KMS-11 (cell line): ENCODE results near the gene BATF.

Experiments used
- H2AFZ ChIP-seq: fragments of 200-600 bp; sonication (generic); 2 replicates; pipeline ENCODE4 v1.6.1; 2016; ENCODE audit warnings: antibody characterized with exemption, mixed run types, low read depth
- H3K27ac ChIP-seq: fragments of 200-600 bp; sonication (generic); 2 replicates; pipeline ENCODE4 v1.6.1; 2016; ENCODE audit warnings: mild to moderate bottlenecking, mixed run types
- H3K27me3 ChIP-seq: fragments of 200-600 bp; sonication (generic); 2 replicates; pipeline ENCODE4 v1.6.1; 2017; ENCODE audit warnings: mild to moderate bottlenecking, low read depth, mixed run types, moderate library complexity; ENCODE audit not compliant: insufficient read depth
- H3K36me3 ChIP-seq: fragments of 200-600 bp; sonication (generic); 2 replicates; pipeline ENCODE4 v1.6.1; 2017; ENCODE audit warnings: mild to moderate bottlenecking, mixed run types; ENCODE audit not compliant: insufficient read depth
- H3K4me1 ChIP-seq: fragments of 200-600 bp; sonication (generic); 2 replicates; pipeline ENCODE4 v1.6.1; 2016; ENCODE audit warnings: mild to moderate bottlenecking, low read depth, mixed run types; ENCODE audit not compliant: poor library complexity, severe bottlenecking
- H3K4me2 ChIP-seq: fragments of 200-600 bp; sonication (generic); 2 replicates; pipeline ENCODE4 v1.7.0; 2016; ENCODE audit warnings: mild to moderate bottlenecking, mixed run types
- H3K4me3 ChIP-seq: fragments of 200-600 bp; sonication (generic); IDR thresholded peaks from 2 replicates; pipeline ENCODE4 v1.6.1; 2017; ENCODE audit warnings: low read depth, low read length, mixed read lengths; ENCODE audit not compliant: insufficient read depth
- H3K79me2 ChIP-seq: fragments of 200-600 bp; sonication (generic); 2 replicates; pipeline ENCODE4 v1.6.1; 2016; ENCODE audit warnings: low read depth, mixed run types; ENCODE audit not compliant: insufficient read depth
- H3K9ac ChIP-seq: fragments of 200-600 bp; sonication (generic); 2 replicates; pipeline ENCODE4 v1.6.1; 2016; ENCODE audit warnings: mild to moderate bottlenecking, mixed run types
- H4K20me1 ChIP-seq: fragments of 200-600 bp; sonication (generic); 2 replicates; pipeline ENCODE4 v1.6.1; 2016; ENCODE audit warnings: mild to moderate bottlenecking, mixed run types; ENCODE audit not compliant: insufficient read depth
- TF ChIP-seq, protein P1 (sequence below): fragments of 200-600 bp; sonication (generic); conservative IDR thresholded peaks from 2 replicates; pipeline ENCODE4 v1.6.1; 2017; ENCODE audit warnings: low read depth, mild to moderate bottlenecking, antibody characterized with exemption, low read length, moderate library complexity, mixed read lengths

BATF gene

DNA sequence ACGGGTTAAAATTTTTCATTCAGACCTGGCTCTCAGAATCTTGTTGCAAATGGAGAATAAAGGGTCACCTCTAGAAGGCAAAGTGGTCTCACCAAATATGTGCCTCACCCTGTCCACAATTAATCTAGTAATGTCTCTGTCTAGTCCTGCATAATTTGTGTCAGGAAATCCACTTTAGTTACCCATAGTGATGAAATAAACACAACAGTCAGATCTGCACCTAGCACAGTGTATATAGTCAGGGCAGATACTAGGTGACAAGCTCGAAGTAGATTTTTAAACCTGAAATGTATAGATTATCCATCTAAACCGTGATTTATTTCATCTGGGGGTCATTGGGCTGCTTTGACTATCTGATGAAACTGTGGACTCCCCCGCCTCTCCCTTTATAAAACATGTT, 40.2 kb downstream of the BATF start:
- H3K27ac ChIP-seq, result no peak overlapping the region
- no peak overlapping the region for H2AFZ ChIP-seq
- no peaks in the 10 kb centered on the region for H3K36me3 ChIP-seq
- peaks cover 25% of the 10 kb centered on the region for H3K4me1 ChIP-seq
- no peak overlapping the region for H3K4me2 ChIP-seq
- no peak overlapping the region for H3K4me3 ChIP-seq
- TF ChIP-seq, protein P1, sequence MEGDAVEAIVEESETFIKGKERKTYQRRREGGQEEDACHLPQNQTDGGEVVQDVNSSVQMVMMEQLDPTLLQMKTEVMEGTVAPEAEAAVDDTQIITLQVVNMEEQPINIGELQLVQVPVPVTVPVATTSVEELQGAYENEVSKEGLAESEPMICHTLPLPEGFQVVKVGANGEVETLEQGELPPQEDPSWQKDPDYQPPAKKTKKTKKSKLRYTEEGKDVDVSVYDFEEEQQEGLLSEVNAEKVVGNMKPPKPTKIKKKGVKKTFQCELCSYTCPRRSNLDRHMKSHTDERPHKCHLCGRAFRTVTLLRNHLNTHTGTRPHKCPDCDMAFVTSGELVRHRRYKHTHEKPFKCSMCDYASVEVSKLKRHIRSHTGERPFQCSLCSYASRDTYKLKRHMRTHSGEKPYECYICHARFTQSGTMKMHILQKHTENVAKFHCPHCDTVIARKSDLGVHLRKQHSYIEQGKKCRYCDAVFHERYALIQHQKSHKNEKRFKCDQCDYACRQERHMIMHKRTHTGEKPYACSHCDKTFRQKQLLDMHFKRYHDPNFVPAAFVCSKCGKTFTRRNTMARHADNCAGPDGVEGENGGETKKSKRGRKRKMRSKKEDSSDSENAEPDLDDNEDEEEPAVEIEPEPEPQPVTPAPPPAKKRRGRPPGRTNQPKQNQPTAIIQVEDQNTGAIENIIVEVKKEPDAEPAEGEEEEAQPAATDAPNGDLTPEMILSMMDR, result no peak
- H3K27me3 ChIP-seq, result no peaks in the 10 kb centered on the region
- H3K9ac ChIP-seq, result no peak overlapping the region
- H4K20me1 ChIP-seq, result no peaks in the 10 kb centered on the region
- no peaks in the 10 kb centered on the region for H3K79me2 ChIP-seq

DNA sequence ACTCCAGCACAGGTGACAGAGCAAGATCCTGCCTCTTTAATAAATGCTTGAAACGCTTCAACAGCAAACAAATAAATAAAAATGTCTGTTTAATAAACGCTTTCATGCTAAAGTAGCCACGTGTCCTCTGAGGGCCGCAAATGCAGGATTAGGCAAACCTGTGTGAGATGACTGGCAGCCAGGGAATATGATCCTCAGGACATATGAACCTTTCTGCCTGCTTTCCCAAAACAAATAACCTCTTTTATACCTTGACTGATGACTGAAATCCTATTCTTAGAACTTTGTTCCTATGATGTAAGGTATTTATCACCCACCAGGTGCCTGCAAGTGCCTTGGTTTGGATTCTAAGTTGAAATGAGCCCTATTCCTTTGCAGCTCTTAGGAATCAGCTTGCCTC, 41.7 kb downstream of the BATF start:
- Histone ChIP-seq H3K27ac (no peak overlapping the region), H3K4me2 (no peak overlapping the region)

DNA sequence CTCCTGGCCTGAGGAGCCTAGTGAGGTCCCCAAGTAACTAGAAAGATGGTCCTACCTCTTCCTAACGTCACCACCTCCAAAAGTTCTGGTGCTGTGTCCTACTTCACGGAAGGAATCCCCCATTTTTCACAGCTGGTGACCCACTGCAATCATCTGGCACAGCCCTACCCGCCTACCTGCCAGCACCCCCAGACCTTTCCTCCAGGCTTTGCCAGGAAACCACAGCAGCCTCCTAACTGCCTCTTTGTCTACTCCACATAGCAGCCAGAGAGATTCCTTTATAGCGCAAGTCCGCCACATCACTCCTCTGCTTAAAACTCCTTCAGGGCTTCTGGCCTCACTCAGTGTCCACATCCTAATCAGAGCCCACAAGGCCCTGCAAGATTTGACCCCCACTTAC, 42.8 kb downstream of the BATF start:
- Histone ChIP-seq H3K36me3 (no peaks in the 10 kb centered on the region), H3K79me2 (no peaks in the 10 kb centered on the region), H3K4me1 (peaks cover 38% of the 10 kb centered on the region), H4K20me1 (no peaks in the 10 kb centered on the region), H2AFZ (no peak overlapping the region), H3K9ac (no peak overlapping the region), H3K4me2 (no peak overlapping the region), H3K4me3 (no peak overlapping the region), H3K27me3 (no peaks in the 10 kb centered on the region), H3K27ac (no peak overlapping the region)
- TF ChIP-seq, protein P1, result no peak

More for the DNA sequence above, 41.7 kb downstream of the BATF start:
- Histone ChIP-seq H3K4me3 (no peak overlapping the region), H3K9ac (no peak overlapping the region), H2AFZ (no peak overlapping the region), H3K27me3 (no peaks in the 10 kb centered on the region), H3K4me1 (peaks cover 35% of the 10 kb centered on the region), H4K20me1 (no peaks in the 10 kb centered on the region), H3K79me2 (no peaks in the 10 kb centered on the region), H3K36me3 (no peaks in the 10 kb centered on the region)
- TF ChIP-seq, protein P1, result no peak

DNA sequence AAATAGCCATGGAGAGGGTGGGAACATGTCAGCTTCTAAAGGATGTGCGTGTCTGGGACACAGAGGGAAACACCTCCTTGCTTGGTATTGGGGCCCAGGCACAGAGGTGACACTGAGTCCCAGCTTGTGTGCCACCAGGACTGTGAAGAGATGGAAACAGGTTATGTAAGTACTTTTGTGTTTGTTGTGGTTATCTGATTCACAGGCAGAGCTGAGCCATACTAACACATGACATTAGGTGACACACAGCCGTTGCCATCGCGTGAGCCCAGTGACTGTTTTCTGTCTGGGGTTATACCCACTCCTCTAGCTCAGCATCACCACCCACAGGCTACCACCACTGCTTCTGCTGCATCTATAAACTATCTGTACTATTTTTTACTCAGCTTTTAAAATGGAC, 44.1 kb downstream of the BATF start:
- Histone ChIP-seq H2AFZ (no peak overlapping the region), H3K79me2 (no peaks in the 10 kb centered on the region), H3K36me3 (no peaks in the 10 kb centered on the region), H3K4me1 (peaks cover 26% of the 10 kb centered on the region), H3K4me3 (no peak overlapping the region), H3K9ac (no peak overlapping the region), H4K20me1 (no peaks in the 10 kb centered on the region), H3K4me2 (no peak overlapping the region), H3K27ac (no peak overlapping the region), H3K27me3 (no peaks in the 10 kb centered on the region)
- TF ChIP-seq, protein P1, result no peak
